H9 (cell line): Measurements from ENCODE around the gene MECR. TPM values are rescaled to one million over a fixed set of nuclear protein-coding genes. Genes with fewer than 3 reads are reported as not detected.

ENCODE experiments used
- DNase-seq: peaks from one replicate; pipeline ENCODE4 v3.0.0-alpha.2; 2017
- H2AFZ ChIP-seq: one replicate; pipeline ENCODE4 v1.6.1; 2013; ENCODE audit warnings: mild to moderate bottlenecking, low read length, control low read depth, moderate library complexity
- H2AK5ac ChIP-seq: 2 replicates; pipeline ENCODE4 v1.6.1; 2013; ENCODE audit warnings: low read length, control low read depth, mixed read lengths; ENCODE audit not compliant: insufficient read length
- H2BK120ac ChIP-seq: one replicate; pipeline ENCODE4 v1.6.1; 2013; ENCODE audit warnings: low read depth, mild to moderate bottlenecking, low read length, control low read depth, inconsistent platforms; ENCODE audit not compliant: poor library complexity, severe bottlenecking
- H2BK12ac ChIP-seq: 2 replicates; pipeline ENCODE4 v1.6.1; 2013; ENCODE audit warnings: low read length, control low read depth, mixed read lengths, low read depth; ENCODE audit not compliant: insufficient read length
- H2BK15ac ChIP-seq: 2 replicates; pipeline ENCODE4 v1.6.1; 2013; ENCODE audit warnings: low read depth, low read length, control low read depth
- H2BK20ac ChIP-seq: one replicate; pipeline ENCODE4 v1.6.1; 2013; ENCODE audit warnings: low read depth, mild to moderate bottlenecking, low read length, control low read depth, inconsistent platforms; ENCODE audit not compliant: poor library complexity, severe bottlenecking
- H2BK5ac ChIP-seq: 2 replicates; pipeline ENCODE4 v1.6.1; 2013; ENCODE audit warnings: low read length, control low read depth, mixed read lengths; ENCODE audit not compliant: insufficient read length
- H3K14ac ChIP-seq: 2 replicates; pipeline ENCODE4 v1.6.1; 2013; ENCODE audit warnings: low read length, control low read depth; ENCODE audit not compliant: insufficient read depth
- H3K18ac ChIP-seq: 2 replicates; pipeline ENCODE4 v1.6.1; 2013; ENCODE audit warnings: low read depth, mild to moderate bottlenecking, mixed read lengths, low read length, control low read depth; ENCODE audit not compliant: insufficient read length
- H3K23ac ChIP-seq: 2 replicates; pipeline ENCODE4 v1.6.1; 2013; ENCODE audit warnings: low read length, control low read depth, mixed read lengths, low read depth; ENCODE audit not compliant: insufficient read length
- H3K23me2 ChIP-seq: 2 replicates; pipeline ENCODE4 v1.6.1; 2013; ENCODE audit warnings: low read depth, mild to moderate bottlenecking, mixed read lengths, low read length, control low read depth; ENCODE audit not compliant: insufficient read length, poor library complexity, severe bottlenecking
- H3K27ac ChIP-seq: 2 replicates; pipeline ENCODE4 v1.5.1; 2013; ENCODE audit warnings: low read length, control low read depth, mixed read lengths, low read depth; ENCODE audit not compliant: insufficient read length
- H3K27me3 ChIP-seq: 2 replicates; pipeline ENCODE4 v1.6.1; 2013; ENCODE audit warnings: low read length, control low read depth, inconsistent platforms; ENCODE audit not compliant: insufficient read depth
- H3K4ac ChIP-seq: 2 replicates; pipeline ENCODE4 v1.6.1; 2013; ENCODE audit warnings: low read depth, mild to moderate bottlenecking, control low read depth, inconsistent platforms, low read length, moderate library complexity
- H3K4me1 ChIP-seq: 2 replicates; pipeline ENCODE4 v1.6.1; 2013; ENCODE audit warnings: low read length, control low read depth, inconsistent platforms; ENCODE audit not compliant: insufficient read depth
- H3K4me2 ChIP-seq: 2 replicates; pipeline ENCODE4 v1.6.1; 2013; ENCODE audit warnings: low read length, control low read depth, mixed read lengths; ENCODE audit not compliant: insufficient read length, insufficient read depth
- H3K56ac ChIP-seq: 2 replicates; pipeline ENCODE4 v1.6.1; 2013; ENCODE audit warnings: low read depth, mild to moderate bottlenecking, mixed read lengths, low read length, control low read depth; ENCODE audit not compliant: insufficient read length
- H3K79me1 ChIP-seq: 2 replicates; pipeline ENCODE4 v1.6.1; 2013; ENCODE audit warnings: low read depth, mild to moderate bottlenecking, moderate library complexity, low read length, control low read depth, inconsistent platforms; ENCODE audit not compliant: insufficient read depth, poor library complexity, severe bottlenecking
- H3K79me2 ChIP-seq: 2 replicates; pipeline ENCODE4 v1.6.1; 2013; ENCODE audit warnings: low read length, control low read depth, inconsistent platforms; ENCODE audit not compliant: insufficient read depth
- H3K9ac ChIP-seq: 2 replicates; pipeline ENCODE4 v1.6.1; 2013; ENCODE audit warnings: low read length, control low read depth, mixed read lengths; ENCODE audit not compliant: insufficient read length; ENCODE audit errors: extremely low read depth
- H3K9me3 ChIP-seq: one replicate; pipeline ENCODE4 v1.6.1; 2013; ENCODE audit warnings: low read depth, low read length, inconsistent platforms; ENCODE audit not compliant: control insufficient read depth
- H3T11ph ChIP-seq: one replicate; pipeline ENCODE4 v1.6.1; 2013; ENCODE audit warnings: mild to moderate bottlenecking, low read length, control low read depth, inconsistent platforms
- H4K20me1 ChIP-seq: one replicate; pipeline ENCODE4 v1.6.1; 2013; ENCODE audit not compliant: control insufficient read depth, insufficient read length, insufficient read depth
- H4K5ac ChIP-seq: 2 replicates; pipeline ENCODE4 v1.6.1; 2013; ENCODE audit warnings: low read depth, mild to moderate bottlenecking, mixed read lengths, low read length, control low read depth; ENCODE audit not compliant: insufficient read length
- H4K8ac ChIP-seq: replicated peaks from 2 replicates; pipeline ENCODE4 v1.6.1; 2013; ENCODE audit warnings: low read length, control low read depth, mixed read lengths, low read depth; ENCODE audit not compliant: insufficient read length
- H4K91ac ChIP-seq: 2 replicates; pipeline ENCODE4 v1.6.1; 2013; ENCODE audit warnings: low read depth, mild to moderate bottlenecking, moderate library complexity, mixed read lengths, low read length, control low read depth; ENCODE audit not compliant: insufficient read length
- H3K27ac Mint-ChIP-seq, 3 experiments: 2 replicates in 2 of 3; 3 replicates in 1 of 3; pipeline ENCODE4 v1.8.0; 2020 to 2021; ENCODE audit warnings: mixed read lengths in 3 of 3, mild to moderate bottlenecking in 1 of 3, moderate library complexity in 1 of 3
- H3K27me3 Mint-ChIP-seq: 2 replicates; pipeline ENCODE4 v1.8.0; 2021; ENCODE audit warnings: low read depth, mild to moderate bottlenecking, moderate library complexity, mixed read lengths
- H3K36me3 Mint-ChIP-seq, 3 experiments: 2 replicates in 2 of 3; 3 replicates in 1 of 3; pipeline ENCODE4 v1.8.0; 2020 to 2021; ENCODE audit warnings: low read depth in 3 of 3, mixed read lengths in 3 of 3; ENCODE audit not compliant: insufficient read depth in 1 of 3
- H3K4me1 Mint-ChIP-seq, 2 experiments: 2 replicates each; pipeline ENCODE4 v1.8.0; 2020; ENCODE audit warnings: mixed read lengths in 2 of 2
- H3K4me3 Mint-ChIP-seq, 2 experiments: 2 replicates in 1 of 2; 3 replicates in 1 of 2; pipeline ENCODE4 v1.8.0; 2020 to 2021; ENCODE audit warnings: mild to moderate bottlenecking in 2 of 2, mixed read lengths in 2 of 2, moderate library complexity in 1 of 2
- H3K9me3 Mint-ChIP-seq, 2 experiments: 2 replicates in 1 of 2; 3 replicates in 1 of 2; pipeline ENCODE4 v1.8.0; 2020; ENCODE audit warnings: mild to moderate bottlenecking in 2 of 2, mixed read lengths in 2 of 2, moderate library complexity in 1 of 2
- WGBS: extraction: QIAGEN DNeasy Blood & Tissue Kit; methylation state at CpG from one replicate; pipeline ENCODE4 v1.1.7; 2013; ENCODE audit warnings: missing lambda C conversion rate, low lambda C conversion rate, mixed read lengths; ENCODE audit not compliant: insufficient read length; ENCODE audit errors: extremely low coverage; 5-methylcytosine and 5-hydroxymethylcytosine counted together
- total RNA-seq: library from RNA; stranded (reverse); gene quantifications from 2 replicates; pipeline ENCODE4 v1.2.1, GENCODE V29; 2021
- TF ChIP-seq, protein P1 (sequence below): fragments of 200-600 bp; sonication (generic); conservative IDR thresholded peaks from 3 replicates; pipeline ENCODE4 v1.8.0; 2021; ENCODE audit warnings: antibody characterized with exemption, mild to moderate bottlenecking

Gene MECR
- total RNA-seq, 1 experiment from 2014 or later = 30.9 TPM

GRCh38 chr1:29157269-29157601 is 73.5 kb downstream of the MECR start:
- no peak overlapping the region for H3K4me3 Mint-ChIP-seq
- Histone ChIP-seq H3K27ac (no peak overlapping the region), H4K5ac (no peak overlapping the region), H3T11ph (no peak overlapping the region), H2BK20ac (no peak overlapping the region), H3K79me1 (no peaks in the 10 kb centered on the region), H3K4me2 (no peak overlapping the region), H3K27me3 (no peaks in the 10 kb centered on the region), H3K9ac (no peak overlapping the region), H3K4ac (no peak overlapping the region), H2AFZ (no peak overlapping the region), H2BK120ac (no peak overlapping the region), H2AK5ac (no peak overlapping the region), H3K56ac (no peak overlapping the region), H4K8ac (no peak overlapping the region), H2BK5ac (no peak overlapping the region), H2BK12ac (no peak overlapping the region), H3K4me1 (peaks cover 5% of the 10 kb centered on the region; the same call in 1 of the 2 replicates), H3K18ac (no peak overlapping the region), H3K14ac (no peak overlapping the region), H3K23ac (no peak overlapping the region), H3K9me3 (no peaks in the 10 kb centered on the region), H4K91ac (no peak overlapping the region), H3K79me2 (no peaks in the 10 kb centered on the region), H3K23me2 (no peaks in the 10 kb centered on the region), H2BK15ac (no peak overlapping the region), H4K20me1 (no peaks in the 10 kb centered on the region)
- H3K27ac Mint-ChIP-seq = peak overlapping the region in 2 of 3 experiments; percentile 29 to 86; a peak in 2 of 7 replicates
- no CpG with 5 or more reads among the region's 3 CpGs for WGBS
- no peaks in the 10 kb centered on the region; a peak in 1 of 5 replicates for H3K9me3 Mint-ChIP-seq
- no peak for DNase-seq
- no peaks in the 10 kb centered on the region for H3K27me3 Mint-ChIP-seq
- TF ChIP-seq, protein P1, sequence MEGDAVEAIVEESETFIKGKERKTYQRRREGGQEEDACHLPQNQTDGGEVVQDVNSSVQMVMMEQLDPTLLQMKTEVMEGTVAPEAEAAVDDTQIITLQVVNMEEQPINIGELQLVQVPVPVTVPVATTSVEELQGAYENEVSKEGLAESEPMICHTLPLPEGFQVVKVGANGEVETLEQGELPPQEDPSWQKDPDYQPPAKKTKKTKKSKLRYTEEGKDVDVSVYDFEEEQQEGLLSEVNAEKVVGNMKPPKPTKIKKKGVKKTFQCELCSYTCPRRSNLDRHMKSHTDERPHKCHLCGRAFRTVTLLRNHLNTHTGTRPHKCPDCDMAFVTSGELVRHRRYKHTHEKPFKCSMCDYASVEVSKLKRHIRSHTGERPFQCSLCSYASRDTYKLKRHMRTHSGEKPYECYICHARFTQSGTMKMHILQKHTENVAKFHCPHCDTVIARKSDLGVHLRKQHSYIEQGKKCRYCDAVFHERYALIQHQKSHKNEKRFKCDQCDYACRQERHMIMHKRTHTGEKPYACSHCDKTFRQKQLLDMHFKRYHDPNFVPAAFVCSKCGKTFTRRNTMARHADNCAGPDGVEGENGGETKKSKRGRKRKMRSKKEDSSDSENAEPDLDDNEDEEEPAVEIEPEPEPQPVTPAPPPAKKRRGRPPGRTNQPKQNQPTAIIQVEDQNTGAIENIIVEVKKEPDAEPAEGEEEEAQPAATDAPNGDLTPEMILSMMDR = no peak
- peaks cover 8 to 10% of the 10 kb centered on the region in 2 experiments for H3K4me1 Mint-ChIP-seq
- peaks cover 41 to 80% (median 76%) of the 10 kb centered on the region in 3 experiments for H3K36me3 Mint-ChIP-seq
